GM19463 (cell line): Measurements from ENCODE around the gene TMEM30B.

Experiments
- ATAC-seq: cut with Tn5 transposase; IDR thresholded peaks from one replicate; pipeline ENCODE4 v1.9.1; 2021; ENCODE audit warnings: mild to moderate bottlenecking, moderate library complexity; ENCODE audit not compliant: unreplicated experiment

Gene TMEM30B

DNA sequence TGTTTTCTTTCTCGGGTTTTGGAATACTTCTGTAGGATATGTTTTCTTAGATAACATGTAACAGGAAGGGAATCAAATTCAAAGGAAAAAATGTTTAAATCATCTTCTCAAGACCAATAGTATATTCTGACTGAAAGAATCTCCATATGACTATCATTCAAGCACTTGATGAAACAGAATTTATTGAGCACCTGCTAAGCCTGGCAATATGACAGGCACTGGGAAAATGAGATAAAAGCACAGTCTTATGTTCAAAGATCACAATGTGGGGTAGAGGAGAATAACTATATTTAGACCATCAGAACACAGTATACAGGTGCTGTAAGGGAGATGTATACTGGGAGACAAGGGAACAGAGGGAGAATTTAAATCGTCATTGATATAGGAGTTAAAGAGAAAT is 19.1 kb upstream of the TMEM30B start:
- ATAC-seq: no peak

DNA sequence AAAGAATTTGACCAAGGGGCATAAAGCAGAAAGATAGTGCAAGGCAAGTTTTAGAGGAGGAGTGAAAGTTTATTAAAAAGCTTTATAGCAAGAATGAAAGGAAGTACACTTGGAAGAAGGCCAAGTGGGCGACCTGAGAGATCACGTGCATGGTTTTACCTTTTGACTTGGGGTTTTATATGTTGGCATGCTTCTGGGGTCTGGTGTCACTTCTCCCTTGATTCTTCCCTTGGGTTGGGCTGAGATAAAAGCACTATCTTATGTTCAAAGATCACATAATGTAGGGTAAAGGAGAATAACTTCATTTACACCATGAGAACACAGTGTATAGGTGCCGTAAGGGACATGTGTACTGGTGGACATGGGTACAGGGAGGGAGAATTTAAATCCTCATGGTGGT is 17.7 kb upstream of the TMEM30B start:
- no peak for ATAC-seq

DNA sequence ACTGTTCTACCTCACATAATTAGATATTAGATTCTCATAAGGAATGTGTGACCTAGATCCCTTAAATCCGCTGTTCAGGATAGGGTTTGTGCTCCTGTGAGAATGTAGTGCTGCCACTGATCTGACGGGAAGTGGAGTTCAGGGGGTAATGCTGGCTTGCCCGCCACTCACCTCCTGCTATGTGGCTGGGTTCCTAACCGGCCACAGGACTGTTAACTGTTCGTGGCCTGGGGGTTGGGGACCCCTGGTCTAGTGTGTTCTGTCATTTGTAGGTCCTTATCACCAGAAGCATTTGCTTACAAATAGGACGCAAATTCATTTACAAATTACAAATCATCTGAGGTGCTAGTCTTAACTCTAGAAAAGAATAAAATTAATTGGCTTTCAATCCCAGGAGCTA is 16.4 kb upstream of the TMEM30B start:
- ATAC-seq: no peak

DNA sequence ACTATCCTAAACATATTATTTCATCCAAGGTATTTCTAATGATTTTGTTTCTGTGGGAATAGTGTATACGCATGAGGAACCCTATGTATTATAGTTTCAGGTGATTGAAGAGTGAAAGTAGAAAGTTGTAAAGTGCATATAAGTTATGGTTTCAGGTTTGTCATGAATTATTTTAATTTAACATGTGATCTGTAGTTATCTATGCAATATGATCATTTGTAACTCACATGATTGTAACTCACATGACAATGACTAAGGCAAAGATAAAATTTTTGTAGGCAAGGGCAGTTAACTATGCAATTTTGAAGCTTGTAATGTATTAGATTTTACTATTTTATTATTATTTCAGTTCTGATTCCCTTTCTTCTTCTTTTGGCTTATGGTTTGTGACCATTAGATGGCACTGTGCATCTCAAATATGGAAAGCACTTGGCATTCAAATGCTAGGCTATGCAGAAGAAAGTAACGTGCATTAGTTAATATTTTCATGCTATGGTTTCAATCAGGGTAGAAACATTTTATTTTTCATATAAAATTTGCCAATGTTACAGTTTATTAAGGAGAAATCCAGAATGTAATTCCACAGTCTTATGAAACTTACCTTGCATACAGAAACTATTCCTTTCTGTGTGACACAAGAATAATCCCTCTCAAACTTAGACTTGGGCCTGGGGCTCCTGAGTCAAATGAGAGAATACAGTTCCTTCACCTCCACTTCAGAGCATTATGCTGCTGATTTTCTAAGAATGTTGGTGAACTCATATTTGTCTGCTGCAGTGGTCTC is 15.8 kb upstream of the TMEM30B start:
- no peak for ATAC-seq

DNA sequence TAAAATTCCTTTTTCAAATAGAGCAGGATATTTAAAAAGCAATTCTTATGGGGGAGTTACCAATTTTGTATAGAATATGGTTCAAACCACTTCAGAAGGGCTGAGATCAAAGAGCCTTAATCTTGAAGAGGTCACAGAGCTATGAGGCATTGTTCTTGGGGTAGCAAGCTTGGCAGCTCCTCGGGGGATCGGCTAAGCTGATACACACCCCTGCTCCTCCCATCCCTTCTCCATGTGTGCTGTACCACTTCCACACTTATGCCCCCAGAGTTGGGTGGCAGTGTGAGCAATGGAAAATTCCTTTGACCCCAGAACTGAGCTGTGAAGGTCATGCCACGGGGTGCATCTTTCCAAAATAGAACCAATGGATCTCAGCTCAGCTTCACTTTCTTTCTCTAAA is 15.0 kb upstream of the TMEM30B start:
- ATAC-seq: no peak

DNA sequence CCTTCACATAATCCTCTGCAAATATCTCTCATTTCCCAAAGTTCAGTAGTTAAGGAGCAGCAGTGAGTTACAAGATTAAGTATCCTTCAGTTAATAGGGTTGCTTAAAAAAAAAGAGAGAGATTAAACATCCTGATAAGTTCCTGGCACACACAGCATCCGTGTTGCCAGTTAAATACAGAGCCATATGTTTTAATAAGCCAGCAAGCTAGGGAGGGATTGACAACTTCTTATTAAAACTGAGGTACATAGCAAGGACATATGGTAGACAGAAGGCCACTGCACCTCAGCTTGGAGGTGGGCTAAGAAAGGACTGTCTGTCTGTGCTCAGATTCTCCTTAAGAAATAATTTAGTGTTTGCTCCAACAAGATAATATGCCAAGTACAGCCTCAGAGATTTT is 9.6 kb upstream of the TMEM30B start:
- no peak for ATAC-seq

DNA sequence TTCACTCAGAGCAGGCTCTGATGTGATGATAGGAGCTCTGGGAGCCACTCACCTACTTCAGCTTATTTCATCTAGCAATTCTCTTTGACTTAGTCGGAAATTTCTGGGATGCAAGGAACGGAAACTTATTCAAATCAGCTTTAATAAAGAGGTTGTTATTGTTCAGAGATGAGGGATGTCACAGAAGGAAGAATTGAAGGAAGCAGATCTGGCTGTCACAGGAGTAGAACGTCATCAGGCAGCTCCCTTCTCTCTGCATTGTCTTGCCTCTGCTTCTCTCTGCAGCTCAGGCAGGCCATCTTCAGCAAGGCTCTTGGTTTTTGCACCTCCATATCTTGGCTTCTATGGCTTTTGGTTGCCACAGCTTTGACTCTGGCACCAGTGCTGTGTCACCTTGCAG is 7.6 kb upstream of the TMEM30B start:
- ATAC-seq: no peak

DNA sequence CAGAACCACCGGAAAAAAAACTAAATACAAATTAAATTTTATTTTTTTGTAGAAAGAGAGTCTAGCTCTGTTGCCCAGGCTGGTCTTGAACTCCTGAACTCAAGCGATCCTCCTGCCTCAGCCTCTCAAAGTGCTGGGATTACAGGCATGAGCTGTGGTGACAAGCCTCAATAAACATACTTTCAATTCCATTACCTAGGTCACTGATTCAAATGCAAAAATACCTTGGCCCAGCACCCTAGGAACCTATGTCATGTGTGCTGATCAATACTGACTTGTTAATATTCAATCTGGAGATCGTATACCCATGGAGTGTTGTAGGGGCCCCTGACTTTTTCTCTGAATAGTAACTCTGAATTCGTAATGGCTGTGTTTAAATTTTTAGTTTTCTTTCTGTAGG is 7.1 kb upstream of the TMEM30B start:
- no peak for ATAC-seq

DNA sequence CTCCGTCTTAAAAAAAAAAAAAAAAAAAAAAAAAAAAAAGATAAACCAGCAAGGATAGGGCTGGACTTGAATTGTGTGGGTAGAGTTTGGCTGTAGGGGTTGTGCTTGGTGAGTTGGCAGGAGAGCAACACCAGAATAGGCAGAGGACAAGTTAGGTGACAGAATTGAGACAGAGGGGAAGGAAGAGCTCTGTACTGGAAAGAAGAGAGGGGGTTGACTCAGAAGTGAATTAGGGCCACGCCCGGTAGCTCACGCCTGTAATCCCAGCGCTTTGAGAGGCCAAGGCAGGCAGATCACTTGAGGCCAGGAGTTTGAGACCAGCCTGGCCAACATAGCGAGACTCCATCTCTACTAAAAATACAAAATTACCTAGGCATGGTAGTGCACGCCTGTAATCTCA is 6.1 kb upstream of the TMEM30B start:
- ATAC-seq: no peak

DNA sequence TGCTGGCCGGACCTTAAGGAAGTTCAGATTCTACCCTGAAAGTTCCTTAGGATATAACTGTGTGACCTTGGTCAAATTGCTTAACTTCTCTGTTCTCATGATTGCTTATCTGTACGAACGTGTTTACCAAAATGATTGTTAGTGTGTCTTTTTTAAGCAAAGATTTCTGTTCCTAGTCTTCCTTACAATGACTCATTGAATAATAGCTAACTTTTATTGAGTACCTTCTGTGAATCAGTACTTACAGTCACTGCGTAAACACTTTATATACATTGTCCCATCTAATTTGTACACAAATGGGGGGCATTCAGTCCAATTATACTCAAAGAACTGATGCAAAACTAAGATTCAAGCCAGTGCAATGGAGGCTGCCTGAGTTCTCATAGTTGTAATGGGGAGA is 4.2 kb upstream of the TMEM30B start:
- no peak for ATAC-seq

DNA sequence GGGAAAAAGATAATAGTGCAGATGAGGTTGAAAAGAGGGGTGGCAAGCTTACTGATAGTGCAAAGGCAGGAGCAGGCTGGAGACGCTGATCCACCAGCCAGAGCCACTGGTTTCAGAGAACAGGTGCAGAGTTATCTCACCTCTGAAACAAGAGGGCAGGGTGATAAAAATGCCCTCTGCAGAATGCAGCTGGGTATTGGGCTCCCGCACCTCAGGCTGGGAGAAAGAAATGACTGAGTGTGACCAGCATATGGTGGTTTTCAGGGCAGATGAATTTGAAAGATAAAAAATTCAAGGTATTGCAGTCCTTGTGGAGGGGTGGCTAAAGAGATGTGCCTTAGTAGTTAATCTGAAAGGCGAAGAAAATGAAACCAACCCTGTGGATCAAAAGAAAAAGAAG is 2.9 kb upstream of the TMEM30B start:
- ATAC-seq: no peak

DNA sequence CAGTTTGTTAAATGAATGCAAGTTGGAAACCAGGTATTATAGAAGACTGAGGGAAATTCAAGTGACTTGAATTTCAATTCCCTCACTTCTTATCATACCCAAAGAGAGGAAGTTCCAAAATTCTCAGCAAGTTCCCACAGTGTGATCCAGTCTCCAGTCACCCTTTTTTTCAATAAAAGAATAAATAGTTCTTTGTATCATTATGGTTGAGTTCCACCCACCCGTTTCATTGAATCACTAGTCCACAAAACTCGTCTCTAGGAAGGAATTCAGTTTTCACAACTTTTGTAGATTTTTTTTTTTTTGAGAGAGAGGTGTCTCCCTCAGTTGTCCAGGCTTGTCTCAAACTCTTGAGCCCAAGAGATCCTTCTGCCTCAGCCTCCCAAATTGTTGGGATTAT is 1.6 kb upstream of the TMEM30B start:
- no peak for ATAC-seq

DNA sequence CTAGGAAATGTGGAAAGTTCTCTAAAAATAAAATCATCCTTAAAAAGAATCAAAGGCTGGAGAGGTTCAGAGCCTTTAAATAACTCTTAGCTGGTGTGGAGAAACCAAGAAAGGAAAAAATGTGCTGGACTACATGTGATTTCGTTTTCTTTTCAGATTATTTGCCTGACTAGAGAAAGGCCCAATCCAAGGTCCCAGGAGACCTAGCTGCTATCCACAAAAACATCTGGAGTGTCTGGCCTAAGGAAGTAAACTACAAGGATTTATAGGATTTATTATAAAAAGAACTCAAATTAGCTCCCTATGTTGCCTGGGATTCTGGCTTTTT is 774 bp upstream of the TMEM30B start:
- ATAC-seq: no peak

DNA sequence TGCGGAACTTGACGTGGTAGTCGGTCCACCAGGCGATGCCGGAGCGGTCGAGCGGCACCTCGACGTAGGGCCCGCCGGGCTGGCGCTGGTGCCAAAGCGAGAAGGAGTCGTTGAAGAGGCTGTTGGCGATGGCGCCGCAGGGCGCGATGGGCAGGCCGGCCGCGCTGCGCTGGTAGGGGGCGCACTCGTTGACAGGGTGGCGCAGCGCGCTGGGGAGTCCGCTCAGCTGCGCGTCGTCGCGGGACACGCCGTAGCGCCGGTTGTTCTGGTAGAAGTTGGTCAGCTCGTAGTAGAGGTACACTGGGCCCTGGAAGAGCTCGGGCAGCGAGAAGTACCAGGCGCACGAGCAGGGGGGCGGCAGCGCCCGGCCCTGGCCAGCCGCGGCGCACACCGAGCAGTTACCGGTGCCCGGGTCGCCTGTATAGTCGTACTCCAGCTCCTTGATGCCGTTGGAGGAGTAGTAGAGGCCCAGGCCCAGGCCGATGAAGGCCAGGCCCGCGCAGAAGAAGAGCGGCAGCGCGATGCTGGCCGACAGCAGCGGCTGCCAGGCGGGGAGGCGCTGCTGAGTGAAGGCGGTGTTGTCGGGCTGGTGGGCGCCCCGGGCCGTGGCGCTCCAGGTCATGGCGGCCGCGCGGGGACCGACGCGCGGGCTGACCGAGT is 482 bp downstream of the TMEM30B start:
- no peak for ATAC-seq

DNA sequence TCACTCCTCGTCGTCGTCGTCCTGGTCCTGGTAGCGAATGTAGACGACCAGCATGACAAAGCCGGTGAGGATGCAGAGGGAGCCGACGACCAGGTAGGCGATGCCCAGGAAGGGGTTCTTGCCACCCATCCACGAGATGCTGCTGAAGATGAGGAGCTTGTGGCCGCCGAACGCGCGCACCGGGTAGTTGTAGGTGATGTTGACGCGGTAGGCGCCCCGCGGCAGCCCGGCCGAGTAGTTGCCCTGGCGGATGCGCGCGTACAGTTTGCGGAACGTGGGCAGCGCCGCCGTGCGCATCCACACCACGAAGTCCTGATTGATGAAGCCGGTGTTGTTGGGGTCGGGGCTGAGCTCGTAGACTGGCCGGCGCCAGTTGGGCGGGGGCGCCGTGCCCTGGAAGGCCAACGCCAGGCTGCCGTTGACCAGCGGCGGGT is 1.0 kb downstream of the TMEM30B start:
- no peak for ATAC-seq

DNA sequence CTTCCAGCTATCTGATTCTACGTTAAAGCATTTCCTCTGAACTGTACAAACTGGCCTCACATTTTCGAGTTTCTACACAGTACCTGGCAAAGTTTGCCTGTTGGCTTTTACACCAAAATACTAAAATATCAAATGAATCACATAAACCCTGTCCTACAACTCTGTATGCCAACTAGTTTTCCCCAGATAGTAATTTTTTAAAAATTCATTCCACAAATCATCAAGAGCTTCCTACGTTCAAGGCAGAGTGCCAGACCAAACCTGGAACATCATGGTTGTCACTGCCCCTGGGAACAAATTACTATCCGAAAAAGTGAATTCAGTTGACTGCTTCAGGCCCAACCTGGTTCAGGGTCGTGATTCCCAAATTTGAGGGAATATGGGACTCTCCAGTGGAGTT is 2.1 kb downstream of the TMEM30B start:
- no peak for ATAC-seq

DNA sequence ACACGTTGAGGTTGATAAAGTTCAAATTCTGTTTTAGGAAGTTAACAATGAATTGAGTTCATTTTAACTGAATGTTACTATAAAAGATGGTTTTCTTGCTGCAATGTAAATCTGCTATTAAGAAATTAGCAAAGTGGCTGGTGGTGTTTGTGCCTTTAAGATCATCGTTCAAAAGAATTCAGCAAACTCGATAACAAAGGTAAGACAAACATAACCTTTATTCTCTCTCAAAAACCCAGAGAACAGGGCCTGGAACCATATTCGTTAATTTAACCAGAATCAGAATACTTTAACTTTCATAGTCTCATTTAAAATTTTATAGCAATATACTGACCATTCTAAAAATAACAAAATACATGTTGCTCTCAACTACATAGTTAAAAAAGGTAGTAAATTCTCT is 3.4 kb downstream of the TMEM30B start:
- no peak for ATAC-seq

DNA sequence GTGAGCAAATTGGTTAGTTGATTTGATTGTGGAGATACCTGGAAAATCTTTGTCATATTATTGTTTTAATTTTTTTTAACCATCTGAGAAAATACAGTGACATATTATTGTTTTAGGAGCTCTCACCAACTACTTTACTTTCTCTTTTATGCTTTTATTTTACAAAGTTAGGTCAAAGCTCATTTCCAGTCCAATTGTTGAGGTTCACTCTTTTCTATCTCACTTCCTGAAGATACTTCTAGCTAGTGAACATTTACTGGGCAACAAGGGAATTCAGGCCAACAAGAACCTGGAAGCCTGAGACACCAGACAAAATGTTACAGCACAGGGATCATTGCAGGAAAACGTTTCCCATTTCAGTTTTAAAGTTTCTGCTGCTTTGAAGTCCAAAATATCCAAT is 3.9 kb downstream of the TMEM30B start:
- no peak for ATAC-seq

DNA sequence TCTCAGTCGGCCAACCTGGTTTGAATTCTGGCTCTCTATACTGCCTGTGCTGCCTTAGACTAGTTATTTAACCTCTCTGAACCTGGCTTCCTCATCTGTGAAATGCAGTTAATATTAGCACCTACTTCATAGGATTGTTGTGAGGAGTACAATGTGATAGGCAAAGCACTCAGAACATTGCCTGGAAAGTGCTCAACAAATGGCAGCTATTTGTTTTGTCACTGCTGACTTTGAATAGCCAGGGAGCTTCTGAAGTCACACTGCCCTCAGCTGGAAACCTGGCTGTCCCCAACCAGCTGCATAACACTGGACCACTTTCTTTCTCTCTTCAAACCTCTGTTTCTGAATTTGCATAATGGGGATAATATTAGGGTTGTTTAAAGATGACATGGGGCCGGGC is 9.6 kb downstream of the TMEM30B start:
- no peak for ATAC-seq

DNA sequence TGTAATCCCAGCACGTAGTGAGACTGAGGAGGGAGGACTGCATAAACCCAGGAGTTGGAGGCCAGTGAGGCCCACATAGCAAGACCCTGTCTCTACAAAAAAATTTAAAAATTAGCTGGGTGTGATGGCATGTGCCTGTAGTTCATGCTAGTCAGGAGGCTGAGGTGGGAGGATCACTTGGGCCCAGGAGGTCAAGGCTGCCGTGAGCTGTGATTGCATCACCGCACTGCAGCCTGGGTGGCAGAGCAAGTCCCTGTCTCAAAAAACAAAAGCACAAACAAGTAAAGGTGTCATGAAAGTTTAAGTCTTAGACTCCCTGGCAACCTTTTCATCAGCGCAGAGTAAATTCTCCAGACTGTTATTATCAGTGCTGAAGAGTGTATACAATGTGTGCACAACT is 10.4 kb downstream of the TMEM30B start:
- ATAC-seq: no peak

DNA sequence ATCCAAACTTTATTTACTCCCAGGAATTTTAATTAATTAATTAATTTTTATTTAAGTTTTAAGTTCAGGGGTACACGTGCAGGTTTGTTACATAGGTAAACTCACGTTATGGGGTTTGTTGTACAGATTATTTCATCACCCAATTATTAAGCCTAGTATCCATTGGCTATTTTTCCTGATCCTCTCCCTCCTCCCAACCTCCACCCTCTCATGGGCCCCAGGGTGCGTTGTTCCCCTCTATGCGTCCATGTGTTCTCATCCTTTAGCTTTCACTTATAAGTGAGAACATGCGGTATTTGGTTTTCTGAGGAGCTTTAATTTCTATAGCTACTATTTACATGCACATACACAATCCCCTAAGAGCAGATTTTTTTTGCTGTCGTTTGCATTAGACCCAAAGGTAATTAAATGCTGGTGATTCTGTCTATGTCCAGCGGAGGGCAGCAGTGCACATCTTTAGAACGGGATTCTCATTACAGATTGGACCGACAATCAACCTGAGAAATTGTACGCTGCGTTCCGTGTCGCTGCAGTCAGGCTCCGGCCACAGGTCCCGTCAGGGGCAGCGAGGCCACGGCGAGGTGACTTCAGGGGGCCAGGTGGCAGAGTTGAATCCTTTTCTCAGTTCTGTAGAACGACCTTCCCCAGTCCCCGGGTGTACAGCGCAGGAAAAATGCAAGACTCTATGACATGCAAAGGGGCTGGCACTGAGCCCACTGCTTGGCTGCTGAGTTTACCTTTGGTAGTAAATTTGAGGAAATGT is 11.6 kb downstream of the TMEM30B start:
- ATAC-seq: peak; percentile 90

DNA sequence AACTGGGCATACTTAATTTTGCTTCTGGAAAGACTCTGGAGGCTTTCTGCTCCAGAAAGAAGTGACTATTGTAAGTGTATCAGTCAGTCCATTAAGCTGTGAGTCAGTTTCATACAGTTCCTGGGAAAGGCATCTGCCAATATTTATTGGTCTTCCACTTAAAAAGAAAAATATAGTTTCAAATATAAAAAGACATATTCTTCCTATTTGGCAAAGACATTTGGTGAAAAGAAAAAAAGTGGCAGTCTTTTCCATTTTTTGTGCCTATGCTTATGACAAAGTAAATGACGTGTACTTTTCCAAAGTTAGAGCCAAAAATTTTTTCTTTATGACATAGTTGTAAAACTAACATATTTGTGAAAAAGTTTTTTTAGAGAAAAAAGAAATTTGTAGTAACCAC is 12.3 kb downstream of the TMEM30B start:
- ATAC-seq: no peak
